ENCODE data around the gene TECPR2. TPM values are rescaled to one million over a fixed set of nuclear protein-coding genes. Genes with fewer than 3 reads are reported as not detected.
"Not testable (repeated sequence)": the region's sequence is repeated elsewhere in the genome, so short reads cannot be mapped to it uniquely, and the experiment has no call there.

TECPR2 gene
- total RNA-seq, 6 donors from 2014 or later: 16.3 to 71.2 (median 24.6) TPM

GRCh38 chr14:102538602-102539543, 176.1 kb downstream of the TECPR2 start:
- 40 to 86% methylated on average over 2 to 18 of the region's 25 CpGs for WGBS, 2 donors
- peak in 1 of 2 donors; percentile 62 for DNase-seq
- Histone ChIP-seq H3K4me3 (no peak overlapping the region), H3K27ac (no peak overlapping the region), H3K36me3 (no peaks in the 10 kb centered on the region), H3K9me3 (no peaks in the 10 kb centered on the region), H3K27me3 (peaks cover 0 to 2% (median under 1%) of the 10 kb centered on the region in 4 donors), H3K4me1 (peaks cover 5 to 14% (median 7%) of the 10 kb centered on the region in 4 donors)
- TF ChIP-seq EP300 (IDR thresholded peaks at IDR 0.05): no peak
- no peak for TF ChIP-seq CTCF (IDR thresholded peaks at IDR 0.05)
- no peak for TF ChIP-seq POLR2AphosphoS5 (IDR thresholded peaks at IDR 0.05)
- TF ChIP-seq POLR2A (IDR thresholded peaks at IDR 0.05): no peak
- ATAC-seq (ENCODE audit: low FRiP score in 2 of 2): peak in 1 of 2 donors; percentile 5

GRCh38 chr14:102539544-102540314, 177.0 kb downstream of the TECPR2 start:
- Histone ChIP-seq H3K4me1 (peaks cover 8 to 23% (median 11%) of the 10 kb centered on the region in 4 donors), H3K27me3 (peaks cover 0 to 11% (median 8%) of the 10 kb centered on the region in 4 donors), H3K36me3 (no peaks in the 10 kb centered on the region), H3K27ac (no peak overlapping the region), H3K9me3 (no peaks in the 10 kb centered on the region), H3K4me3 (no peak overlapping the region)
- ATAC-seq (ENCODE audit: low FRiP score in 2 of 2): no peak
- WGBS, 2 donors: 41 to 64% methylated on average over 7 to 15 of the region's 17 CpGs
- peak in 1 of 2 donors; percentile 42 for DNase-seq
- TF ChIP-seq CTCF (IDR thresholded peaks at IDR 0.05): no peak
- TF ChIP-seq POLR2AphosphoS5 (IDR thresholded peaks at IDR 0.05): no peak
- TF ChIP-seq POLR2A (IDR thresholded peaks at IDR 0.05): no peak
- TF ChIP-seq EP300 (IDR thresholded peaks at IDR 0.05): no peak

- DNase-seq: peak in 1 of 2 donors; percentile 73
Observed at GRCh38 chr14:102540315-102541028, 177.7 kb downstream of the TECPR2 start.

GRCh38 chr14:102541029-102541491, 178.3 kb downstream of the TECPR2 start:
- H3K27ac ChIP-seq; H3K36me3 ChIP-seq; H3K4me3 ChIP-seq; DNase-seq; H3K9me3 ChIP-seq; ATAC-seq (ENCODE audit: low FRiP score in 2 of 2): not testable (repeated sequence)
- WGBS, 2 donors: 96 to 98% methylated on average over 6 to 14 of the region's 14 CpGs
- H3K4me1 ChIP-seq: peaks cover 10 to 33% (median 16%) of the 10 kb centered on the region in 4 donors
- peaks cover 0 to 23% (median 14%) of the 10 kb centered on the region in 4 donors for H3K27me3 ChIP-seq

More at GRCh38 chr14:102540315-102541028, 177.7 kb downstream of the TECPR2 start:
- Histone ChIP-seq H3K36me3 (no peaks in the 10 kb centered on the region), H3K4me3 (no peak overlapping the region), H3K4me1 (peaks cover 10 to 30% (median 16%) of the 10 kb centered on the region in 4 donors), H3K27ac (no peak overlapping the region), H3K9me3 (no peaks in the 10 kb centered on the region), H3K27me3 (peaks cover 0 to 18% (median 12%) of the 10 kb centered on the region in 4 donors)
- no peak for ATAC-seq (ENCODE audit: low FRiP score in 2 of 2)
- WGBS, 2 donors: 62 to 72% methylated on average over 16 to 25 of the region's 29 CpGs
- TF ChIP-seq POLR2A (IDR thresholded peaks at IDR 0.05): no peak
- TF ChIP-seq CTCF (IDR thresholded peaks at IDR 0.05): no peak
- no peak for TF ChIP-seq EP300 (IDR thresholded peaks at IDR 0.05)
- no peak for TF ChIP-seq POLR2AphosphoS5 (IDR thresholded peaks at IDR 0.05)
